WTC11 (cell line): ENCODE results near the gene DDX46. TPM values are rescaled to one million over a fixed set of nuclear protein-coding genes. Genes with fewer than 3 reads are reported as not detected.

Experiments used
- ATAC-seq: fragments of 200-7000 bp; cut with Tn5 transposase; 2 replicates; pipeline ENCODE4 v1.10.0; 2021; ENCODE audit warnings: mild to moderate bottlenecking, moderate library complexity
- CTCF ChIA-PET: fragments of 300-600 bp; sonication (Branson Sonifier 250); formaldehyde crosslinking; loops from one replicate; lab custom pipeline; 2021; ENCODE audit warnings: antibody characterized with exemption; lab: Charles Lee
- POLR2A ChIA-PET: fragments of 350-600 bp; sonication (Branson Sonifier 250); formaldehyde crosslinking; loops from one replicate; lab custom pipeline; 2021; ENCODE audit warnings: antibody characterized with exemption; lab: Charles Lee
- DNase-seq: peaks from one replicate; pipeline ENCODE4 v3.0.0; 2021; ENCODE audit warnings: low spot score
- H3K27ac Mint-ChIP-seq: 2 replicates; pipeline ENCODE4 v1.8.0; 2021; ENCODE audit warnings: mixed read lengths
- H3K27me3 Mint-ChIP-seq: 2 replicates; pipeline ENCODE4 v1.8.0; 2021; ENCODE audit warnings: low read depth, mild to moderate bottlenecking, moderate library complexity, mixed read lengths
- H3K36me3 Mint-ChIP-seq: 2 replicates; pipeline ENCODE4 v1.8.0; 2021; ENCODE audit warnings: mixed read lengths
- H3K4me1 Mint-ChIP-seq: 2 replicates; pipeline ENCODE4 v1.8.0; 2022; ENCODE audit warnings: mixed read lengths
- H3K4me3 Mint-ChIP-seq: 2 replicates; pipeline ENCODE4 v1.8.0; 2021; ENCODE audit warnings: mild to moderate bottlenecking, moderate library complexity, mixed read lengths
- H3K9me3 Mint-ChIP-seq: 2 replicates; pipeline ENCODE4 v1.8.0; 2021; ENCODE audit warnings: mixed read lengths
- ATF2 ChIP-seq: sonication (generic); formaldehyde crosslinking; IDR thresholded peaks from 2 replicates; pipeline ENCODE4 v1.8.1; 2022; ENCODE audit warnings: low read depth, missing genetic modification reagents, borderline replicate concordance
- CBFB ChIP-seq: sonication (generic); formaldehyde crosslinking; IDR thresholded peaks from 2 replicates; pipeline ENCODE4 v1.8.1; 2022; ENCODE audit warnings: mild to moderate bottlenecking, low read depth, missing genetic modification reagents
- CDX4 ChIP-seq: fragments of 250-450 bp; sonication (Bioruptor Pico); IDR thresholded peaks from 2 replicates; pipeline ENCODE4 v1.9.0; 2021; ENCODE audit warnings: moderate library complexity, mild to moderate bottlenecking, inconsistent platforms, borderline replicate concordance
- CTCF ChIP-seq: fragments of 200-600 bp; IDR thresholded peaks from 2 replicates; pipeline ENCODE4 v1.8.0; 2022; ENCODE audit warnings: antibody characterized with exemption
- FOXJ3 ChIP-seq: sonication (generic); formaldehyde crosslinking; IDR thresholded peaks from 2 replicates; pipeline ENCODE4 v1.9.0; 2021; ENCODE audit warnings: missing genetic modification reagents, mild to moderate bottlenecking, borderline replicate concordance
- GABPB1 ChIP-seq: sonication (generic); formaldehyde crosslinking; IDR thresholded peaks from 2 replicates; pipeline ENCODE4 v1.8.1; 2023; ENCODE audit warnings: mild to moderate bottlenecking, missing genetic modification reagents
- IRF2 ChIP-seq: sonication (generic); formaldehyde crosslinking; IDR thresholded peaks from 2 replicates; pipeline ENCODE4 v1.8.0; 2022; ENCODE audit warnings: low read depth, missing genetic modification reagents, borderline replicate concordance
- NR1H2 ChIP-seq: sonication (generic); formaldehyde crosslinking; IDR thresholded peaks from 2 replicates; pipeline ENCODE4 v1.9.0; 2021; ENCODE audit warnings: mild to moderate bottlenecking, moderate library complexity, missing genetic modification reagents
- OVOL2 ChIP-seq: fragments of 250-450 bp; sonication (Bioruptor Pico); IDR thresholded peaks from 2 replicates; pipeline ENCODE4 v1.9.0; 2021; ENCODE audit warnings: mild to moderate bottlenecking, borderline replicate concordance
- PREB ChIP-seq: sonication (generic); formaldehyde crosslinking; IDR thresholded peaks from 2 replicates; pipeline ENCODE4 v1.8.1; 2022; ENCODE audit warnings: mild to moderate bottlenecking, missing genetic modification reagents, moderate library complexity, borderline replicate concordance
- TEAD4 ChIP-seq: sonication (generic); formaldehyde crosslinking; IDR thresholded peaks from 2 replicates; pipeline ENCODE4 v1.8.0; 2022; ENCODE audit warnings: mild to moderate bottlenecking, missing genetic modification reagents
- ZNF232 ChIP-seq: sonication (generic); formaldehyde crosslinking; IDR thresholded peaks from 2 replicates; pipeline ENCODE4 v1.8.0; 2022; ENCODE audit warnings: mild to moderate bottlenecking, missing genetic modification reagents
- ZNF416 ChIP-seq: fragments of 250-450 bp; sonication (Bioruptor Pico); IDR thresholded peaks from 2 replicates; pipeline ENCODE4 v1.9.0; 2021; ENCODE audit warnings: mild to moderate bottlenecking, inconsistent platforms
- ZNF512 ChIP-seq: sonication (generic); formaldehyde crosslinking; IDR thresholded peaks from 2 replicates; pipeline ENCODE4 v1.8.1; 2022; ENCODE audit warnings: missing genetic modification reagents, borderline replicate concordance
- ZNF671 ChIP-seq: fragments of 250-450 bp; sonication (Bioruptor Pico); IDR thresholded peaks from 2 replicates; pipeline ENCODE4 v1.8.0; 2021; ENCODE audit warnings: mild to moderate bottlenecking
- total RNA-seq: library from RNA; stranded (reverse); gene quantifications from 3 replicates; pipeline ENCODE4 v1.2.3, GENCODE V29; 2021
- TF ChIP-seq, protein P1 (sequence below): sonication (generic); formaldehyde crosslinking; IDR thresholded peaks from 2 replicates; pipeline ENCODE4 v1.8.0; 2022; ENCODE audit warnings: mild to moderate bottlenecking, missing genetic modification reagents
- TF ChIP-seq, protein P2 (sequence below): sonication (generic); formaldehyde crosslinking; IDR thresholded peaks from 2 replicates; pipeline ENCODE4 v1.8.1; 2023; ENCODE audit warnings: mild to moderate bottlenecking, missing genetic modification reagents
- TF ChIP-seq, protein P3 (sequence below): sonication (generic); formaldehyde crosslinking; IDR thresholded peaks from 2 replicates; pipeline ENCODE4 v1.8.0; 2022; ENCODE audit warnings: mild to moderate bottlenecking, missing genetic modification reagents
- TF ChIP-seq, protein P4 (sequence below): sonication (generic); formaldehyde crosslinking; IDR thresholded peaks from 2 replicates; pipeline ENCODE4 v1.8.1; 2022; ENCODE audit warnings: mild to moderate bottlenecking, moderate library complexity, missing genetic modification reagents
- TF ChIP-seq, protein P5 (sequence below): sonication (generic); formaldehyde crosslinking; conservative IDR thresholded peaks from 2 replicates; pipeline ENCODE4 v1.8.1; 2022; ENCODE audit warnings: mild to moderate bottlenecking, missing genetic modification reagents

The DDX46 gene
- total RNA-seq, 1 experiment from 2014 or later = 123 TPM

DNA sequence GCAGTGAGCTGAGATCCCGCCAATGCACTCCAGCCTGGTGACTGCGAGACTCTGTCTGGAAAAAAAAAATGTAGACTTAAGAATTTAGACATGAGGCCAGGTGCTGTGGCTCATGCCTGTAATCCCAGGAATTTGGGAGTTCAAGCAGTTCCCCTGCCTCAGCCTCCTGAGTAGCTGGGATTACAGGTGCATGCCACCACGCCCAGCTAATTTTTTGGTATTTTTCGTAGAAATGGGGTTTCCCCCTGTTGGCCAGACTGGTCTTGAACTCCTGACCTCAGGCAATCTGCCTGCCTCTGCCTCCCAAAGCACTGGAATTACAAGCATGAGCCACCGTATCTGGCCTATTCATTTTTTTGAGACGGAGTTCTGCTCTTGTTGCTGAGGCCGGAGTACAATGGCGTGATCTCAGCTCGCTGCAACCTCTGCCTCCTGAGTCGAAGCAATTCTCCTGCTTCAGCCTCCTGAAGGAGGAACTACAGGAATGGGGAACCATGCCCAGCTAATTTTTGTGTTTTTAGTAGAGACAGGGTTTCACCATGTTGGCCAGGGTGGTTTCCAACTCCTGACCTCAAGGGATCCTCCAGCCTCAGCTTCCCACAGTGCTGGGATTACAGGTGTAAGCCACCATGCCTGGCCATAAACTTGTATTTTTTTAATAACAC, 14.0 kb downstream of the DDX46 start:
- H3K9me3 Mint-ChIP-seq = no peaks in the 10 kb centered on the region
- H3K27me3 Mint-ChIP-seq = no peaks in the 10 kb centered on the region
- TF ChIP-seq OVOL2 (CRISPR knock-in tag) = no peak
- TF ChIP-seq ZNF232 (CRISPR knock-in tag) = no peak
- TF ChIP-seq FOXJ3 = no peak
- TF ChIP-seq, protein P1, sequence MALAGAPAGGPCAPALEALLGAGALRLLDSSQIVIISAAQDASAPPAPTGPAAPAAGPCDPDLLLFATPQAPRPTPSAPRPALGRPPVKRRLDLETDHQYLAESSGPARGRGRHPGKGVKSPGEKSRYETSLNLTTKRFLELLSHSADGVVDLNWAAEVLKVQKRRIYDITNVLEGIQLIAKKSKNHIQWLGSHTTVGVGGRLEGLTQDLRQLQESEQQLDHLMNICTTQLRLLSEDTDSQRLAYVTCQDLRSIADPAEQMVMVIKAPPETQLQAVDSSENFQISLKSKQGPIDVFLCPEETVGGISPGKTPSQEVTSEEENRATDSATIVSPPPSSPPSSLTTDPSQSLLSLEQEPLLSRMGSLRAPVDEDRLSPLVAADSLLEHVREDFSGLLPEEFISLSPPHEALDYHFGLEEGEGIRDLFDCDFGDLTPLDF (CRISPR knock-in tag) = no peak
- no peak for TF ChIP-seq IRF2 (CRISPR knock-in tag)
- TF ChIP-seq NR1H2 (CRISPR knock-in tag) = no peak
- no peak for TF ChIP-seq ATF2
- no peak for TF ChIP-seq ZNF416 (CRISPR knock-in tag)
- no peak for TF ChIP-seq TEAD4 (CRISPR knock-in tag)
- TF ChIP-seq, protein P2, sequence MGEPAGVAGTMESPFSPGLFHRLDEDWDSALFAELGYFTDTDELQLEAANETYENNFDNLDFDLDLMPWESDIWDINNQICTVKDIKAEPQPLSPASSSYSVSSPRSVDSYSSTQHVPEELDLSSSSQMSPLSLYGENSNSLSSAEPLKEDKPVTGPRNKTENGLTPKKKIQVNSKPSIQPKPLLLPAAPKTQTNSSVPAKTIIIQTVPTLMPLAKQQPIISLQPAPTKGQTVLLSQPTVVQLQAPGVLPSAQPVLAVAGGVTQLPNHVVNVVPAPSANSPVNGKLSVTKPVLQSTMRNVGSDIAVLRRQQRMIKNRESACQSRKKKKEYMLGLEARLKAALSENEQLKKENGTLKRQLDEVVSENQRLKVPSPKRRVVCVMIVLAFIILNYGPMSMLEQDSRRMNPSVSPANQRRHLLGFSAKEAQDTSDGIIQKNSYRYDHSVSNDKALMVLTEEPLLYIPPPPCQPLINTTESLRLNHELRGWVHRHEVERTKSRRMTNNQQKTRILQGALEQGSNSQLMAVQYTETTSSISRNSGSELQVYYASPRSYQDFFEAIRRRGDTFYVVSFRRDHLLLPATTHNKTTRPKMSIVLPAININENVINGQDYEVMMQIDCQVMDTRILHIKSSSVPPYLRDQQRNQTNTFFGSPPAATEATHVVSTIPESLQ = no peak
- no peak for TF ChIP-seq GABPB1 (CRISPR knock-in tag)
- TF ChIP-seq CTCF = no peak
- no peak for TF ChIP-seq ZNF671 (CRISPR knock-in tag)
- no peak overlapping the region for H3K4me3 Mint-ChIP-seq
- ChIA-PET CTCF (no interaction called here), POLR2A (no interaction called here)
- no peaks in the 10 kb centered on the region for H3K4me1 Mint-ChIP-seq
- ATAC-seq (no peak), DNase-seq (no peak)
- H3K27ac Mint-ChIP-seq = no peak overlapping the region
- H3K36me3 Mint-ChIP-seq = peaks cover 82% of the 10 kb centered on the region

DNA sequence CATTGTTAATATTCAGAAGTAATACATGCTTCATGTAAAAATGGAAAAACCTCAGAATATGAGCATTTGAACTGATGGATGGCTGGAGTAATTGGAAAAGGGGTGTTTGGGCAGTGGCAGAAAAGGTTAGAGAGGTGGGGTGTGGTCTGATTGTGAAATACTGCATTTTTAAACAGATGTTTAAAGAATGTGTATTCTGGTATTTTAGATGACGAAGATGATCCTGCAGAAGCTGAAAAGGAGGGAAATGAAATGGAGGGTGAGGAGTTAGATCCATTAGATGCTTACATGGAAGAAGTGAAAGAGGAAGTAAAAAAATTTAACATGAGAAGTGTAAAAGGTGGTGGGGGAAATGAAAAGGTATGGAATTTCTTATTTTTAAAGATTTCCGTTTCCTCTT, 18.8 kb downstream of the DDX46 start:
- POLR2A ChIA-PET = interaction anchor here (0.5 to 0.7 kb wide), 2 partner anchors 129 to 372 kb away, joined by 3 to 5 read pairs; no protein-coding TSS in a partner anchor
- no peak for ATAC-seq
- peaks cover 75% of the 10 kb centered on the region for H3K36me3 Mint-ChIP-seq
- TF ChIP-seq CDX4 (CRISPR knock-in tag) = no peak
- TF ChIP-seq, protein P3, sequence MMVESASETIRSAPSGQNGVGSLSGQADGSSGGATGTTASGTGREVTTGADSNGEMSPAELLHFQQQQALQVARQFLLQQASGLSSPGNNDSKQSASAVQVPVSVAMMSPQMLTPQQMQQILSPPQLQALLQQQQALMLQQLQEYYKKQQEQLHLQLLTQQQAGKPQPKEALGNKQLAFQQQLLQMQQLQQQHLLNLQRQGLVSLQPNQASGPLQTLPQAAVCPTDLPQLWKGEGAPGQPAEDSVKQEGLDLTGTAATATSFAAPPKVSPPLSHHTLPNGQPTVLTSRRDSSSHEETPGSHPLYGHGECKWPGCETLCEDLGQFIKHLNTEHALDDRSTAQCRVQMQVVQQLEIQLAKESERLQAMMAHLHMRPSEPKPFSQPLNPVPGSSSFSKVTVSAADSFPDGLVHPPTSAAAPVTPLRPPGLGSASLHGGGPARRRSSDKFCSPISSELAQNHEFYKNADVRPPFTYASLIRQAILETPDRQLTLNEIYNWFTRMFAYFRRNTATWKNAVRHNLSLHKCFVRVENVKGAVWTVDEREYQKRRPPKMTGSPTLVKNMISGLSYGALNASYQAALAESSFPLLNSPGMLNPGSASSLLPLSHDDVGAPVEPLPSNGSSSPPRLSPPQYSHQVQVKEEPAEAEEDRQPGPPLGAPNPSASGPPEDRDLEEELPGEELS (CRISPR knock-in tag) = no peak
- no peak for TF ChIP-seq ZNF512
- no peak for TF ChIP-seq CBFB (CRISPR knock-in tag)
- TF ChIP-seq, protein P1 (CRISPR knock-in tag) = no peak
- TF ChIP-seq, protein P4, sequence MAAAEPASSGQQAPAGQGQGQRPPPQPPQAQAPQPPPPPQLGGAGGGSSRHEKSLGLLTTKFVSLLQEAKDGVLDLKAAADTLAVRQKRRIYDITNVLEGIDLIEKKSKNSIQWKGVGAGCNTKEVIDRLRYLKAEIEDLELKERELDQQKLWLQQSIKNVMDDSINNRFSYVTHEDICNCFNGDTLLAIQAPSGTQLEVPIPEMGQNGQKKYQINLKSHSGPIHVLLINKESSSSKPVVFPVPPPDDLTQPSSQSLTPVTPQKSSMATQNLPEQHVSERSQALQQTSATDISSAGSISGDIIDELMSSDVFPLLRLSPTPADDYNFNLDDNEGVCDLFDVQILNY (CRISPR knock-in tag) = no peak
- no peak for TF ChIP-seq PREB
- TF ChIP-seq, protein P5, sequence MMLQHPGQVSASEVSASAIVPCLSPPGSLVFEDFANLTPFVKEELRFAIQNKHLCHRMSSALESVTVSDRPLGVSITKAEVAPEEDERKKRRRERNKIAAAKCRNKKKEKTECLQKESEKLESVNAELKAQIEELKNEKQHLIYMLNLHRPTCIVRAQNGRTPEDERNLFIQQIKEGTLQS (CRISPR knock-in tag) = no peak

More for the DNA sequence above, 18.8 kb downstream of the DDX46 start:
- no peak overlapping the region for H3K4me3 Mint-ChIP-seq
- DNase-seq = no peak
- no peaks in the 10 kb centered on the region for H3K4me1 Mint-ChIP-seq
- no peak overlapping the region for H3K27ac Mint-ChIP-seq
- CTCF ChIA-PET = no interaction called here
- no peaks in the 10 kb centered on the region for H3K27me3 Mint-ChIP-seq
- no peaks in the 10 kb centered on the region for H3K9me3 Mint-ChIP-seq
